Effector memory CD8-positive, alpha-beta T cell (primary cell): ENCODE results near the gene KRTAP10-6.
"Not testable (repeated sequence)": the region's sequence is repeated elsewhere in the genome, so short reads cannot be mapped to it uniquely, and the experiment has no call there.

Experiments used
- ATAC-seq: fragments of 150-1000 bp; cut with Tn5 transposase; replicated peaks from 2 replicates; pipeline ENCODE4 v1.10.0; 2021; ENCODE audit warnings: mild to moderate bottlenecking, moderate library complexity
- DNase-seq, 3 experiments: peaks; one replicate each; pipeline ENCODE4 v3.0.0; 2021
- H3K27ac Mint-ChIP-seq, 2 donors: one replicate each; pipeline ENCODE4 v1.8.0; 2022; ENCODE audit warnings: mild to moderate bottlenecking in 2 of 2, mixed read lengths in 2 of 2, moderate library complexity in 2 of 2
- H3K27me3 Mint-ChIP-seq, 2 donors: one replicate each; pipeline ENCODE4 v1.8.0; 2022; ENCODE audit warnings: mixed read lengths in 2 of 2
- H3K36me3 Mint-ChIP-seq: one replicate; pipeline ENCODE4 v1.8.0; 2022; ENCODE audit warnings: mild to moderate bottlenecking, moderate library complexity, mixed read lengths; ENCODE audit not compliant: insufficient read depth
- H3K4me1 Mint-ChIP-seq, 2 donors: one replicate each; pipeline ENCODE4 v1.8.0; 2022; ENCODE audit warnings: low read depth in 2 of 2, mixed read lengths in 2 of 2
- H3K4me3 Mint-ChIP-seq, 2 donors: one replicate each; pipeline ENCODE4 v1.8.0; 2022; ENCODE audit warnings: mild to moderate bottlenecking in 2 of 2, mixed read lengths in 2 of 2, moderate library complexity in 2 of 2
- H3K9me3 Mint-ChIP-seq, 2 donors: one replicate each; pipeline ENCODE4 v1.8.0; 2022; ENCODE audit warnings: mixed read lengths in 2 of 2

KRTAP10-6 gene

DNA sequence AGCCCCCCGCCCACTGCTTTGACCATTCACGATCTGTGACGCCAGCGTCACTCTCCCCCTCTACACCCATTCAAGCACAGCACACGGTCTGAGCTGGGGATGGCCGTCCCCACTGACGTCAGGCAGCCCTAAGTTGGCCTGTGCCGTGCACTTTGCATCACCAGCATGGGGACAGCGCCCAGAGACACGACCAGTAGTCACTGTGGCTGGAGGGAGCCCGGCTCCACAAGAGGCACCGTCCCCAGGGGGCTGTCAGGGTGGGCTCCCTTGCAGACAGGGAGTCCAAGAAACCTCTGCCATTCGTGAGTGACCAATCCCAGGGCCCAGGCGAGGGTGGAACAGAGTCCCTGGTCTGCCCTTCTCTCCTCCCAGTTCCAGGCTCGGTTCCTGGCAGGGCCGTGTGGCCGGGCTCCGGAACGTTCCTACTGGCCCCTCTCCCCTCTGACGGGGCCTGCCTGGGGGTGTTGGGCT, 21.9 kb upstream of the KRTAP10-6 start:
- ATAC-seq (no peak), DNase-seq (no peak)
- Mint-ChIP-seq H3K4me3 (no peak overlapping the region), H3K27ac (no peak overlapping the region), H3K4me1 (peaks cover 20 to 29% of the 10 kb centered on the region in 2 donors), H3K27me3 (no peaks in the 10 kb centered on the region), H3K36me3 (peaks cover 10% of the 10 kb centered on the region), H3K9me3 (peaks cover 9 to 14% of the 10 kb centered on the region in 2 donors)

DNA sequence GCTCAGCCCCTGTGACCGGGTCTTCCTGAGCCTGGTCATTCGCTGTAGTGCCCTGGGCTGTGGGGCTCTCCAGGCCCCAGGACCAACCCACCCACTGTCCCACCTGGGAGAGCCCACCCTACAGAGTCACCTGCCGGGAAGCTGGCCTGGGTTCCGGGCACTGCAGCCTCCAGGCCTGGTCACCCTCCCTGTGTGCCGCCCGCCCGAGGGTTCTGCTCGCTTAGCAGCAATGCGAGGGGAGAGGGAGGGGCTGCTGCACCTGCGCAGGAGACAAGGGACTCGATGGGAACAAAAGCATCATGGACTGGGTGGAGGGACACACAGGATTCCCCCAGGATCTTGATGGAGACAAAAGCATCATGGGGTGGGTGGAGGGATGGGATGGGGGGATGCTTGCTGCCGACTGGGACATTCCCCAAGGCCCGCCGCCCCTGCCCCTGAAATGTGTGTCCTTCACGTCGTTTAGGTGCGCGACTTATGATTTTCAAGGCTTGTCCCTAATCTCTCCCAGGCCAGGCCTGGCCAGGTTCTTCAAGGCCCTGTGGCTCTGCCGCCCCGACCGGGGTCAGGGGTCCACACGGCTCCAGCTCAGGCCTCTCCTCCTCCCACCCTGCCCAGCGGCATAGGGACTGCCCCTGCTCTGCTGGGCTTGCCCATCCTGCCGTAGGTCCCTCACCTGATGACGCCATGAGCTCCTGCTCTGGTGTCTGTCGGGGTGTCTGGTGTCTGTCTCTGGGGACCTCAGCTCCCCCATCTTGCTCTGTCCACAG, 21.3 kb upstream of the KRTAP10-6 start:
- no peaks in the 10 kb centered on the region for H3K27me3 Mint-ChIP-seq
- peaks cover 9 to 16% of the 10 kb centered on the region in 2 donors for H3K9me3 Mint-ChIP-seq
- ATAC-seq = no peak
- peaks cover 10% of the 10 kb centered on the region for H3K36me3 Mint-ChIP-seq
- peaks cover 14 to 23% of the 10 kb centered on the region in 2 donors for H3K4me1 Mint-ChIP-seq
- H3K27ac Mint-ChIP-seq = peak overlapping the region in 1 of 2 donors; percentile 73
- H3K4me3 Mint-ChIP-seq = no peak overlapping the region
- DNase-seq = no peak

- Mint-ChIP-seq H3K36me3 (peaks cover 10% of the 10 kb centered on the region), H3K27me3 (no peaks in the 10 kb centered on the region), H3K9me3 (peaks cover 9 to 16% of the 10 kb centered on the region in 2 donors), H3K27ac (peak overlapping the region; percentile 73 to 76), H3K4me3 (no peak overlapping the region), H3K4me1 (peaks cover 8 to 15% of the 10 kb centered on the region in 2 donors)
- ATAC-seq (no peak), DNase-seq (no peak)
These were observed 20.4 kb upstream of the KRTAP10-6 start for GRCh38 chr21:44612669-44613229.

DNA sequence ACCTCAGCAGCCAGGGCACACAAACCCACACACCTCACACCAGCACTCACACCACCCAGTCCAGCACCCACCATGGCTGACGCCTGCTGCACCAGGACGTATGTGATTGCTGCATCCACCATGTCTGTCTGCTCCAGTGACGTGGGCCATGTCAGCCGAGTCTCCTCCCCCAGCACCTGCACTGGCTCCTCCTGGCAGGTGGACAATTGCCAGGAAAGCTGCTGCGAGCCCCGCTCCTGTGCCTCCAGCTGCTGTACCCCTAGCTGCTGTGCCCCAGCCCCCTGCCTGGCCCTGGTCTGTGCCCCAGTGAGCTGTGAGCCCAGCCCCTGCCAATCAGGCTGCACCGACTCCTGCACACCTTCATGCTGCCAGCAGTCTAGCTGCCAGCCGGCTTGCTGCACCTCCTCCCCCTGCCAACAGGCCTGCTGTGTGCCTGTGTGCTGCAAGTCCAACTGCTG, 19.8 kb upstream of the KRTAP10-6 start, which contains the start of gene KRTAP10-8:
Gene KRTAP10-8, plus strand, starts transcription at position 51 of the 458 bp plus-strand sequence. Its CDS starts 22 bp downstream, at position 73.
- H3K4me1 Mint-ChIP-seq = peaks cover 8 to 11% of the 10 kb centered on the region in 2 donors
- H3K27ac Mint-ChIP-seq = peak within 1 kb of the TSS; percentile 73 to 76
- peaks cover 10% of the 10 kb centered on the region for H3K36me3 Mint-ChIP-seq
- H3K27me3 Mint-ChIP-seq = no peaks in the 10 kb centered on the region
- no peak for DNase-seq
- H3K9me3 Mint-ChIP-seq = peaks cover 9 to 16% of the 10 kb centered on the region in 2 donors
- no peak for ATAC-seq
- H3K4me3 Mint-ChIP-seq = no peak within 1 kb of the TSS

- ATAC-seq = no peak
- Mint-ChIP-seq H3K4me3 (no peak overlapping the region), H3K27ac (no peak overlapping the region), H3K4me1 (peaks cover 6 to 8% of the 10 kb centered on the region in 2 donors), H3K36me3 (peaks cover 10% of the 10 kb centered on the region), H3K27me3 (peaks cover 0 to 3% of the 10 kb centered on the region in 2 donors), H3K9me3 (peaks cover 9 to 16% of the 10 kb centered on the region in 2 donors)
- DNase-seq = no peak
These were observed 19.2 kb upstream of the KRTAP10-6 start for GRCh38 chr21:44611551-44611950.

- H3K27ac Mint-ChIP-seq, ATAC-seq, H3K36me3 Mint-ChIP-seq, DNase-seq, H3K4me3 Mint-ChIP-seq, H3K4me1 Mint-ChIP-seq: not testable (repeated sequence)
- peaks cover 9 to 16% of the 10 kb centered on the region in 2 donors for H3K9me3 Mint-ChIP-seq
- H3K27me3 Mint-ChIP-seq = peaks cover 0 to 15% of the 10 kb centered on the region in 2 donors
These were observed 18.0 kb upstream of the KRTAP10-6 start for GRCh38 chr21:44610157-44610843.

- no peak overlapping the region for H3K27ac Mint-ChIP-seq
- peaks cover 0 to 26% of the 10 kb centered on the region in 2 donors for H3K27me3 Mint-ChIP-seq
- no peak overlapping the region for H3K4me3 Mint-ChIP-seq
- DNase-seq (no peak), ATAC-seq (no peak)
- H3K9me3 Mint-ChIP-seq = peaks cover 9 to 16% of the 10 kb centered on the region in 2 donors
- H3K36me3 Mint-ChIP-seq = peaks cover 3% of the 10 kb centered on the region
- no peaks in the 10 kb centered on the region for H3K4me1 Mint-ChIP-seq
These were observed 16.9 kb upstream of the KRTAP10-6 start for GRCh38 chr21:44609193-44609592.

GRCh38 chr21:44606495-44606894, 14.2 kb upstream of the KRTAP10-6 start:
- ATAC-seq (no peak), DNase-seq (no peak)
- peaks cover 2% of the 10 kb centered on the region for H3K36me3 Mint-ChIP-seq
- peaks cover 0 to 41% of the 10 kb centered on the region in 2 donors for H3K27me3 Mint-ChIP-seq
- H3K4me1 Mint-ChIP-seq = peaks cover 0 to 3% of the 10 kb centered on the region in 2 donors
- peaks cover 9 to 16% of the 10 kb centered on the region in 2 donors for H3K9me3 Mint-ChIP-seq
- H3K4me3 Mint-ChIP-seq = no peak overlapping the region
- no peak overlapping the region for H3K27ac Mint-ChIP-seq

DNA sequence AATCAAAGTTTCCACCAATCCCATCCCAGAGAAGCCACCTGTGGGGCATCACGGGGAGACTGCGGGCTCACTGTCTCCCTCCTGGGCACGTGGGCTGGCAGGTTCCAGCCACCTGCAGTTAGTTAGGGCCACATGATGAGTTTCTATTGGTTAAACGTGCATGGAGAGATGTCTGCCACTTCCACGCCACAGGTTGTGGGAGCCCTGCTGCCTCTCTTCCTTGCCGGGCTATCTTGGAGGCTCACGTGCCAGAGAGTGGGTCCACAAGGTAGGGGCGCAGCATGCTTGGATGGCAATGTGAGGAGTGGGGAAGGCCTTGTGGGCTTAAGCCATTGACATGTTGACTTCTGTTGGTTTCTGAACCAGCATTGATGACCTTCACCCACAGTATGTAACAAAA, 11.6 kb upstream of the KRTAP10-6 start:
- Mint-ChIP-seq H3K36me3 (peaks cover 2% of the 10 kb centered on the region), H3K27ac (no peak overlapping the region)
- ATAC-seq = no peak

DNA sequence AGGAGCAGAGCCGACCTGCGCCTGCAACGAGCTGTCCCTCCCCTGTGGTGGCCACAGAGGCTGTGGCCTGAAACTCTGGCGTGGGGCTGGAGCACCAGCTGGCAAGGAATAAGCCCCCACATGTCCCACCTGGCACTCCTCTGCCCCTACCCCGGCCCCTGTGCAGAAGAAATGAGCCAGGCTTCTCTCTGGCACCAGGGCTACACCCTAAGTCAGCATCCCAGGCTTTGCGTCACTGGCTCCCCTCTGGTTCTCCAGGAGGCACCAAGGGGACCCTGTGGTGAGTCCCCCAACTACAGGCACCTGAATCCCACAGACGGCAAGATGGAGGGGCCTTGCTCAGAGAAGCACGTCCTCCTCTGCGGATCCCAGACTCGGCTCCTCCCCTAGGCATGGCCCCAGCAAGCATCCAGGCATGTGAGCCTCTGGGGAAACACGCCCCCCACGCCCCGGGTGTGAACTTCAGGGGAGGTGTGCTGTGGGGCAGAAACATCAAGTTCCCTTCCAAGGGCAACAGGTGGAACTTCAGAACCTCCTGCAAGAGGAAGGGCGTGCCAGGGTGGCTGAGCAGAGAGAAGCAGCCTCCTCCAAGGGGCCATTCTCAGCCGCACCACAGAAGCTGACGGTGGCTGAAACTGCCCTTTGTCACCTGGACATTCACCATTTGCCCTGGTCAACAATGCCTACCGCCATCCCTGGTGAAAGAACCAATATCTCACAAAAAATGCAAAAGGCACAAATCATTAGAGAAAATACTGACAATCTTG, 11.0 kb upstream of the KRTAP10-6 start:
- DNase-seq (no peak), ATAC-seq (no peak)
- Mint-ChIP-seq H3K36me3 (peaks cover 2% of the 10 kb centered on the region), H3K27ac (no peak overlapping the region), H3K9me3 (peaks cover 2 to 4% of the 10 kb centered on the region in 2 donors), H3K27me3 (peaks cover 0 to 50% of the 10 kb centered on the region in 2 donors), H3K4me1 (peaks cover 0 to 5% of the 10 kb centered on the region in 2 donors), H3K4me3 (no peak overlapping the region)

More for the DNA sequence above, 11.6 kb upstream of the KRTAP10-6 start:
- H3K4me1 Mint-ChIP-seq = peaks cover 0 to 5% of the 10 kb centered on the region in 2 donors
- H3K4me3 Mint-ChIP-seq = no peak overlapping the region
- H3K9me3 Mint-ChIP-seq = peaks cover 0 to 5% of the 10 kb centered on the region in 2 donors
- no peak for DNase-seq
- peaks cover 0 to 50% of the 10 kb centered on the region in 2 donors for H3K27me3 Mint-ChIP-seq

- H3K36me3 Mint-ChIP-seq = peaks cover 2% of the 10 kb centered on the region
- DNase-seq (no peak), ATAC-seq (no peak)
- no peak overlapping the region for H3K4me3 Mint-ChIP-seq
- H3K9me3 Mint-ChIP-seq = peaks cover 2 to 4% of the 10 kb centered on the region in 2 donors
- H3K27ac Mint-ChIP-seq = no peak overlapping the region
- H3K27me3 Mint-ChIP-seq = peaks cover 0 to 50% of the 10 kb centered on the region in 2 donors
- H3K4me1 Mint-ChIP-seq = peaks cover 0 to 5% of the 10 kb centered on the region in 2 donors
These were observed 10.2 kb upstream of the KRTAP10-6 start for GRCh38 chr21:44602463-44602850.

GRCh38 chr21:44601596-44602462, 9.5 kb upstream of the KRTAP10-6 start:
- H3K27ac Mint-ChIP-seq = peak overlapping the region in 1 of 2 donors; percentile 49
- DNase-seq (no peak), ATAC-seq (no peak)
- H3K4me1 Mint-ChIP-seq = peaks cover 0 to 5% of the 10 kb centered on the region in 2 donors
- no peak overlapping the region for H3K4me3 Mint-ChIP-seq
- H3K27me3 Mint-ChIP-seq = peaks cover 0 to 50% of the 10 kb centered on the region in 2 donors
- H3K9me3 Mint-ChIP-seq = peaks cover 2 to 4% of the 10 kb centered on the region in 2 donors
- H3K36me3 Mint-ChIP-seq = peaks cover 2% of the 10 kb centered on the region
